Measurements from ENCODE around the gene PCMTD2.
"Not testable (repeated sequence)": the region's sequence is repeated elsewhere in the genome, so short reads cannot be mapped to it uniquely, and the experiment has no call there.

Gene PCMTD2

DNA sequence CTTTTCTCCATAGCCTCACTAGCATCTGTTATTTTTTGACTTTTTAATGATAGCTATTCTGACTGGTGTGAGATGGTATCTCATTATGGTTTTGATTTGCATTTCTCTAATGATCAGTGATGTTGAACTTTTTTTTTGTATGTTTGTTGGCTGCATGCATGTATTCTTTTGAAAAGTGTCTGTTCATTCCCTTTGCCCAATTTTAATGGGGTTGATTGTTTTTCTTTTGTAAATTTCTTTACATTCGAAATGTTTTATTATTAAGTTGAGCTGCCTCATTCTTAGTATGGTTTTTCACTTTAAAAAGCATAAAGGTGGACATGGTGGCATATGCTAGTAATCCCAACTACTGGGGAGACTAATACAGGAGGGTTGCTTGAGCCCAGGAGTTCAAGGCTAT lies 58.2 kb downstream of the PCMTD2 start:
- not testable (repeated sequence) for DNase-seq

DNA sequence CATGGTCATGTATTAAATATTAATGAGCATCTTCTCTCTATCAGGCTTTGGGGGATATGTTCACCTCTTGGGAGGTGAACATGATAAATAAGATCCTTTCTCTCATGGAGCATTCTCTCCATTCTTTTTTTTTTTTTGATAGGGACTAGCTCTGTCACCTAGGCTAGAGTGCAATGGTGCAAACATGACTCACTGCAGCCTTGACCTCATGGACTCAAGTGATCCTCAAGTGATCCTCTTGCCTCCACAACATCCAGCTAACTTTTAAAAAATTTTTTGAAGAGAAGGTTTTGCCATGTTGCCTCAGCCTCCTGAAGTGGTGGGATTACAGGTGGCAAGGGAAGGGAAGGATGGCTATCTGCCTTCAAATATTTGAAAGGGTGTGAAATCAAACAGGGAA lies 59.8 kb downstream of the PCMTD2 start:
- not testable (repeated sequence) for DNase-seq

DNA sequence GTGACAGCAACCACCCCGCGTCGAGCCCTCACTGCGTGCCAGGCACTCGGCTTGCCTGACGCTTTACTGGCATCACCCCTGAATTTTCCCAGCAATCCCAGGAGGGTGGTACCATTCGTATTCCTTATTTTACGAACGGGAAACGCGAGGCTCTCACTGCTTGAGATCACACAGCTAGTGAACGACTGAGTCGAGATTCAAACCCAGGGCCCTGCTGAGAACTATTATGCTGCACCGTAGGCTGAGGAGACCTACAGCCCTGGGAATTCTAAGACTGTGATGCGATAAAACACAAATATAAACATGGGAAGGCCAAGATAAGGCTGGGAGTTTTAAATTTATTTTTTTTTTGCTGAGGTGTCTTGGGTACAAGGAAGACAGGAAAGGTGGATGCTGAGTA lies 60.3 kb downstream of the PCMTD2 start:
- DNase-seq, result not testable (repeated sequence)

DNA sequence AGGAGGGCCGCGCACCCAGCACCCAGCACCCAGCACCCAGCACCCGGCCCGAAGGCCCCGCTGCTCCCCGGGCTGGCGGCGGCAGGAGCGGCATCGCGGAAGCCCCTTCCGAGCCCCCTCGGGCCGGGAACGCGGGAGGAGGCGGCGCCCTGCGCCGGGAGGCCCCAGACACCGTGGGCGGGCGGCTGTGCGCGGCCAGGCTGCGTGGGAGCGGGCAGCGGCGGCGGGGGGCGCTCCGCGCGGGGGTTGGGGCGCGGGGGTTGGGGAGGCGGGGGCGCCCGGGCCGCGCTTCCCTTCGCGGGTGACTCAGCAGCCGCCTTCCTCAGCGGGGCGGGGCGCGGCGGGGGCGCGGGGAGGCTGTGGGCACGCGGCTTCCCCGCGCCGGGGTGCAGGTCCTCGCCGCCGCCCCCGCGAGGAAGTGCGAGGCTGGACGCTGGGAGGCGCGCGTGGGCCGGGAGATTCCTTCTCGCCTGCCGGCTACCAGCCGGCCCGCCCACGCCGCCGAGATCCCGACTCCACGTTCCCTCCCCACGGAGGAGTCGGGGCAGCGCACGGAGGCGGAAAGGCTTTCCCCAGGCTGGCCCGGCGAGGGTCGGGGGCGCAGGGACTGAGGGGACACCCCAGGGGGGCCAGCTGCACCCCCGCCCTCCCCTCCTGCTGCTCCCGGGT lies 61.0 kb downstream of the PCMTD2 start:
- not testable (repeated sequence) for DNase-seq

DNA sequence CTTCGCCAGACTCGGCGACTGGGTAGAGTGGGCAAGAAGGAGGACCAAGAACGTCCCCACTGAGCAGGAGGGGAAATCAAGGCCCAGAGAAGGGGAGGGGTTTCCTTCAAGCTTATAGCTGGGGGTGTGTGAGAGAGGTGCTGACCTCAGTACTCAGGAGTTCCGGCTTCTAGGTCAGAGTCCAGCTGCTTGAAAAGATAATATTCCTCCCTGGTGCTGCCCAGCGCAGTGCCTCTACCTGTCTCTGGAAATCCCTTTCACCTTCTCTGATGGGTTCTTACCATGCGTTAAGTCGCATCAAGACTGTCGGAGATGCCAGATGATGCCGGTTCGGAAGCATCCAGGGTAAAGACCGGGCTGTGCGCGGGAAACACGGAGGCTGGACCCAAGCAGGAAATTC lies 61.8 kb downstream of the PCMTD2 start:
- not testable (repeated sequence) for DNase-seq

DNA sequence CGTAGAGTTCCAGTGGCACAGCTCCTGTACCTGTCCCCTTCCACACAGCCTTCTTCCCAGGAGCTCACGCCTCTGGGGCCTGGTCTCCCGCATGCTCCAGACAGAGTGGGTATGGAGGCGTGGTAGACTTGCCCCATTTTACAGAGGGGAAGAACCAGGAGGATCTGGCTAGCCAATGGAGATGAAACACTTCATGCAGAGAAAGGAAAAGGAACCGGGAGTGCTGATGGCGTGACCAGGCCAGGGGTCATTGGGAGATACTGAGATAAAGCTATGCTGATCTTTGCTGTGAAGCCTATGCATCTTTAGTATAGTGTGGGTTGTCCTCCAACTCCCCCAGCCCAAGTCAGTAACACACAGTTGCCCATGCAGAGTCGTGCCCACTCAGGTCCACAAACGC lies 62.5 kb downstream of the PCMTD2 start:
- DNase-seq, result not testable (repeated sequence)

DNA sequence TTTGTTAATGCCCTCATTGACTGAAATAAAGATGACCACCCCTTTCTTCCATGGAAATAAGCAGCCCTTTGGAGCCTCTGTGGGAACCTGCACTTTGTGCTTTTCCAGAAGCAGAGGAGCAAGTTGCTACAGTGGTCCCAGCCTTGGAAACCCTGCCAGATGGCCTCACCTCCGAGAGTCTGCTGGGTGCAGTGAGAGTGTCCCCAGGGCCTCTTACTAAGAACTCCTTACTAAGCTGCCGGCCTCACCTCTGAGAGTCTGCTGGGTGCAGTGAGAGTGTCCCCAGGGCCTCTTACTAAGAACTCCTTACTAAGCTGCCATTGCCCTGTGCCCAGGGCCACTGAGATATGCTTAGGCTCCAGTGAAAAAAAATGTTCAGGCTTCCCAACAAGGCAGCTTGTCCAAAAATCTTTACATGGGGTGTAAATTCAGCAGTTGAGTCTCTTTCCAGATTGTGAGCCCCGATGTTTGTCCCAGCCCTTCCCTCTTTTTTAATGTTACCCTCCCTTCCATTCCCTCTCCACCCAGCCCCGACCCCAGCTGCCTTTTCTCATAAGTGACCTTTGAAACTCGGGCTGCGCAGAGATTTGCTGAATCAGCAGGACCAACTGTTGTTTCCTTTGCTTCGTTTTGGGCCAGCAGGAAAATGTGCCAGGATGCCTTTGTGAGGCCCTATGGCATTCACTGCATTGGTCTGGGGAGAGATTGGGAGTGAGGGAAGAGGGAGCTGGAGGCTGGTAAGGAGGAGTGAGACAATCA lies 66.7 kb downstream of the PCMTD2 start:
- not testable (repeated sequence) for DNase-seq

All from cortex of kidney (tissue), 1 donor.